ENCODE data around the gene ZNF518B.

DNA sequence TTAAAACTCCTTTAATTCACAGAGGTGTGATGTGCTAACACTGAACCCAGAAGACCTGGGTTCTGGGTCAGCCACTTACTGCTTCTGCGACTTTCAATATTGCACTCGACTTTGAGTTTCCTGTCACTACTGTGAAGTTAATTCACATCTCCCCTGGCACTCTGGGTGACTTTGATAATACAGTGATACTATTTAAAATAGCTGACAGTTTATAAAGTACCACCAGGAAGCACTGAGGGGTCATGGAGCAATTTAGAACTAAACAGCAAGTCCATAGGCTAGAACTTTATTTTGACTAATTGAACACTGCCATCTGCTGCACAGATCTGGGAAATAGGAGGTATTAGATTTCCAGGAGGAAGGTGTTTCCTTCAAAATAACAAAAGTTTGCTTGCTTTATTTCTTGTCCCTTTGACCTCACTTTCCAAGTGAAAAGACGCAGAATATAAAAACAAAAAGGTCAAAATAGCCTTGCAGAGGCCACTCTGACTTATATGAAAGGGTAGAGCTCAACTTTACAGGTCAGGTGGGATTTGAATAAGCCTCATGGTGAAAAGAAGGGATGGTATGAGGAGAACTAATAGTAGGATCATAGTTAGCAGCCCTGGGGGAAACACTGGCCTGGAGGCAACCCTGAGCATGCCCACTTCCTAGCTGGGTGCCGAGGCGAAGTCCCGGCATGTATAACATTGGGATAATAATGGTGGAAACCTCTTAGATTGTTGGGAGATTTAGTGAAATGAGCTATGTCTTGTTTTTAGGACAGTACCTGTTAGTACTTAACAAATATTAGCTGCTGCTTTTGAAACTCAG is 53.4 kb downstream of the ZNF518B start:
- TF ChIP-seq POLR2A (IDR thresholded peaks at IDR 0.05; ENCODE audit: low read length) (no peak), GATA1 (IDR thresholded peaks at IDR 0.05; ENCODE audit: low read depth, low read length) (no peak)

Data from erythroblast (primary cell).